HG03045 (cell line): ENCODE measurements around the gene UPK2.
"Not testable (repeated sequence)": the region's sequence is repeated elsewhere in the genome, so short reads cannot be mapped to it uniquely, and the experiment has no call there.

Experiments used
- ATAC-seq: cut with Tn5 transposase; IDR thresholded peaks from one replicate; pipeline ENCODE4 v1.9.1; 2021; ENCODE audit warnings: mild to moderate bottlenecking, moderate library complexity; ENCODE audit not compliant: unreplicated experiment

UPK2 gene

GRCh38 chr11:118935376-118935775 is 20.7 kb upstream of the UPK2 start:
- ATAC-seq = no peak

GRCh38 chr11:118938491-118939403 is 17.4 kb upstream of the UPK2 start:
- ATAC-seq = no peak

- no peak for ATAC-seq
Observed at GRCh38 chr11:118939404-118939915, 16.6 kb upstream of the UPK2 start.

- ATAC-seq = no peak
Observed at GRCh38 chr11:118939953-118940598, 16.0 kb upstream of the UPK2 start.

GRCh38 chr11:118947091-118947490 is 9.0 kb upstream of the UPK2 start:
- ATAC-seq = no peak

GRCh38 chr11:118948000-118948399 is 8.1 kb upstream of the UPK2 start:
- no peak for ATAC-seq

- ATAC-seq = no peak
Observed at GRCh38 chr11:118953265-118953664, 2.8 kb upstream of the UPK2 start.

- not testable (repeated sequence) for ATAC-seq
Observed at GRCh38 chr11:118953976-118954375, 2.1 kb upstream of the UPK2 start.

- no peak for ATAC-seq
Observed at GRCh38 chr11:118956847-118957469, 860 bp downstream of the UPK2 start.

GRCh38 chr11:118957549-118957948 is 1.5 kb downstream of the UPK2 start:
- ATAC-seq = no peak

- no peak for ATAC-seq
Observed at GRCh38 chr11:118957968-118958367, 1.9 kb downstream of the UPK2 start.

GRCh38 chr11:118958577-118958976 is 2.5 kb downstream of the UPK2 start:
- no peak for ATAC-seq

GRCh38 chr11:118961189-118961588 is 5.1 kb downstream of the UPK2 start:
- ATAC-seq = no peak

- ATAC-seq = no peak
Observed at GRCh38 chr11:118961591-118961990, 5.5 kb downstream of the UPK2 start.

GRCh38 chr11:118969508-118969907 is 13.4 kb downstream of the UPK2 start:
- ATAC-seq = not testable (repeated sequence)

GRCh38 chr11:118971646-118972045 is 15.5 kb downstream of the UPK2 start, which contains the start of gene FOXR1:
TSS of gene FOXR1 (plus strand) at chr11:118971761. CDS start at chr11:118971932, 171 bp downstream.
- no peak for ATAC-seq

GRCh38 chr11:118973985-118974384 is 17.9 kb downstream of the UPK2 start:
- no peak for ATAC-seq

GRCh38 chr11:118975771-118976709 is 19.9 kb downstream of the UPK2 start:
- no peak for ATAC-seq

GRCh38 chr11:118979434-118979833 is 23.3 kb downstream of the UPK2 start:
- ATAC-seq = no peak

GRCh38 chr11:118980191-118980881 is 24.2 kb downstream of the UPK2 start:
- no peak for ATAC-seq
